SKM-1 treated with dmso at 0.1 percent for 144 hours (cell line): ENCODE measurements around the gene RD3L.
"Not testable (repeated sequence)": the region's sequence is repeated elsewhere in the genome, so short reads cannot be mapped to it uniquely, and the experiment has no call there.

Source experiments
- DNase-seq: peaks from one replicate; lab custom pipeline; 2025; ENCODE audit not compliant: unreplicated experiment; lab: John Stamatoyannopoulos, UW

RD3L gene

DNA sequence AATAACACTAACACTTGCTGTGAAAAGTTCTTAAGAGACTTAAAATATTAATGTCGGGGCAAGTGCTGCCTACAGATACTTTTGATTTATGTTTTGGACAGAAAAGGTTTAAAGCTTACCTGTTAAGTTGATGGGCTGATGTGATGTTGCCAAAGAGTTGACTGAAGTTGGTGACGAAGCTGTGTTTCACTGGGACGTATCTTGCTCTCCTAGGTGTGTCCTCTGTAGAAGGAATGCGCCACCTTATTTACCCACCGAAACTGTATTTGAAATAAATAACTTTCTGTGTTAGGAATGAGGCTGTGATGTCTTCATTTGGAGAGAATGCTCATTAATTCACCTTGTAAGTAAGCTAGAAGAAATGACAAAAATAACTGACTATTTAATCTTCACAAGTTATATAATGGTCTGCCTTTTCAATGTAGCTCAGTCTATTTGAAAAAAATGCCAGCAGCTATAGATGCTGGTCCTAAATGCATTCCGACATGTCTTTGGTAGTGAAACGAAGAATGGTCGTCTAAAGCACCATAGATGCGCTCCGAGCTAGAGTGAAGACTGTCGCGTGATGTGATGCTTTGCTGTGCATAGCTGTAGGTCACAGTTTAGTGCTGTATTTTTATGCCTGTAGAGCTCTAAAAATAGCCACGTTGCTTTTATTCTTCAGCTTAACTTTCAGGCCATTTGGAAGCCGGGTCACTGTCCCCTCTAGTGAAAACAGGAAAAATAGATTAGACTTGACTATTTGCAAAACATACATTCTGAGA lies at the start of gene RD3L:
Gene RD3L (minus strand): TSS at position 557 of the 764 bp plus-strand sequence. CDS start 834 bp downstream, outside the sequence.
- DNase-seq = no peak

DNA sequence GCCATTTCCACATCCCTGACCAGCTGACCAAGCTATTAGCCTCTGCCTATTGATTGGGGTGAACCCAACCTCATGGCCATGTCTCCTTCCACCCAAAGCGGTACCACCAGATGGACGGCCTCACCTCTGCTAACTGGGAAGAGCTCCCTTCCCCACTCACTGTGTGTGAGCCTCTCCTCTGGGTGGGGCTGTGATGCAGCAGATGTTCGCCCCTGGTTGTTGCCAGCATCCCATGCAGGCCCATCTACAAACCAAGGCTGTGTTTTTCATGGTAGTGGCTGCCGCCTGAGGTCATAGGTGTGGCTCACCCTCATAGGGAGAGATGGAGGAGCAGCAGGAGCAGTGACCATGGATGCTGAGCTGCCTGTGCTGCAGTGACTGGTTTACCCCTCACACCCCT lies 47.6 kb upstream of the RD3L start:
- DNase-seq = no peak

DNA sequence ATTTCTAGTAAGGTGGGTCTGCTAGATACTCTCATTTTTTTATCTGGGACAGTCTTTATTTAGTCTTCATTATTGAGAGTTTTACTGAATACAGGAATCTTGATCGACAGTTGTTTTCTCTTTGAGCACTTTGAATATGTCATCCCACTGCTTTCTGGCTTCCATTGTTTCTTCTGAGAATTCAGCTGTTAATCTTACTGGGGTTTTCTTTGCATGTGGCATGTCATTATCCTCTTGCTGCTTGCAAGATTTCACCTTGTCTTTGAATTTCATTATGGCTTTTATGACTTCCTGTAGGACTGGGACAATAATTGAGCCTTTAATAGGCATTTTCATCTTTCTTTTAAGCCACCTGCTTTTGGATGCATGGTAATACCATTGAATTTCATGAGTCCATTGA lies 46.7 kb upstream of the RD3L start:
- no peak for DNase-seq

DNA sequence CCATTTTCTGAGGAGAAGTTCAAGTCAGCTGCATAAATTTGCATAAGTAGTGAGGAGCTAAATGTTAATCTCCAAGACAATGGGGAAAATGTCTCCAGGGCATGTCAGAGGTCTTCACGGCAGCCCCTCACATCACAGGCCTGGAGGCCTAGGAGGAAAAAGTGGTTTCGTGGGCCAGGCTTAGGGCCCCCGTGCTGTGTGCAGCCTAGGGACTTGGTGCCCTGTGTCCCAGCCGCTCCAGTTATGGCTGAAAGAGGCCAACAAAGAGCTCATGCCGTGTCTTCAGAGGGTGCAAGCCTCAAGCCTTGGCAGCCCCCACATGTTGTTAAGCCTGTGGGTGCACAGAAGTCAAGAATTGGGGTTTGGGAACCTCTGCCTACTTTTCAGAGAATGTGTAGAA lies 41.9 kb upstream of the RD3L start:
- no peak for DNase-seq

DNA sequence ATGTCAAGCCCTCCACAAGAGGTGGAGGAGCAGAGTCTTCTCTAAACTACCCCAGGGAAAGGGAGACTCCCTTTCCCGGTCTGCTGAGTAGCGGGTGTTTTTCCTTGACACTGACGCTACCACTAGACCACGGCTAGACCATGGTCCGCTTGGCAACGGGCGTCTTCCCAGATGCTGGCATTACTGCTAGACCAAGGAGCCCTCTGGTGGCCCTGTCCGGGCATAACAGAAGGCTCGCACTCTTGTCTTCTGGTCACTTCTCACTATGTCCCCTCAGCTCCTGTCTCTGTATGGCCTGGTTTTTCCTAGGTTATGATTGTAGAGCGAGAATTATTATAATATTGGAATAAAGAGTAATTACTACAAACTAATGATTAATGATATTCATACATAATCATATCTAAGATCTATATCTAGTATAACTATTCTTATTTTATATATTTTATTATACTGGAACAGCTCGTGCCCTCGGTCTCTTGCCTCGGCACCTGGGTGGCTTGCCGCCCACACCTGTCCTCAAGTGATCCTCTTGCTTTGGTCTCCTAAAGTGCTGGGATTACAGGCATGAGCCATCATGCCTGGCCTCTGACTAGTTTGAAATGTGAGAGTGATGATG lies 38.4 kb upstream of the RD3L start:
- DNase-seq = not testable (repeated sequence)

DNA sequence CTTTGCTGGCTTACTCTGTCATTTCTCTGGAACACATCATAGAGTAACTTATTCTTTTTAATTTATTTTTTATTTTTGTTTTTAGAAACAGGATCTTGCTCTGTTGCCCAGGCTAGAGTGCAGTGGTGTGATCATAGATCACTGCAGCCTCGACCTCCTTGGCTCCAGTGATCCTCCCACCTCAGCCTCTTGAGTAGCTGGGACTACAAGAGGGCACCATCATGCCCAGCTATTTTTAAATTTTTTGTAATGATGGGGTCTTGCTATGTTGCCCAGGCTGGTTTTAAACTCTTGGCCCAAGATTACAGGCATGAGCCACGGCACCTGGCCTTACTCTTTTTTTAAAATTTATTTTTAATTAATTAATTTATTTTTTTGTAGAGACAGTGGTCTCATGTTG lies 32.2 kb upstream of the RD3L start:
- DNase-seq = no peak

DNA sequence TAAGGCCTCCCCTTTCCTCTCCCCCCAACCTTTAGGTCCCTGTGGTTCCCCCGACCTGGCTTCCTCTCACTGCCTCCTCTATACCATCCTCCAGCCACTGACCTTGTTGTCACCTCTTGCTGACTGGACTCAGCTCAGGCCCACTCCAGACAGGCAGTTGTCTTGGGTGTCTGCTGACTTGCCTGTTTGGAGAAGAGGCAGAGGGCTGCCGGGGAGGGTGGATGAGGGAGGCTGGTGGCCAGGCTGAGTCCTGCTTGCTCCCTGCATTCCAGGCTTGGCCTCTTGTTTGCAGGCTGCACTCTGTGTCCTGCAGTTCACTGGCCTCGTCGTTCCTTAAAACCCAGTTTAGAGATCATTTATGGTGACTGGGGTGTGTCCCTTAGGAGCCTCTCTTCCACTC lies 31.0 kb upstream of the RD3L start:
- DNase-seq = no peak

DNA sequence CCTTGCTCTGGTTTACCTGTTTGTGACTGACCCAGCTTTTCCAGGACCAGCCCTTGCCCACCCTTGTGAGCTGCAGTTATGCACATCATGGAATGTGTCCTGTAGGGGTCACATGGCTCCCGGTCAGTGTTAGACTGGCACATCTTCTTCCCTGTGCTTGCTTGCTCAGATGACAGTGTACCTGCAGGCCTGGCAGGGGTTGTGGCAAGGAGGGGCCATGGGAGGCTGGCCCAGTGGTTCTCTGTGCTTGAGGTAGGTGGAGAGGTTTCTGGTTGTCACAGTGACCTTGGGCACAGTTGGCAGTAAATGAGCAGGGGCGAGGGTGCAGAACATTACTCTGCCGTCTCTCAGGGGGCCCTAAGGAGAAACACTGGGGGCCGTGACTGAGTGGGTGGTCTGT lies 27.6 kb upstream of the RD3L start:
- no peak for DNase-seq

DNA sequence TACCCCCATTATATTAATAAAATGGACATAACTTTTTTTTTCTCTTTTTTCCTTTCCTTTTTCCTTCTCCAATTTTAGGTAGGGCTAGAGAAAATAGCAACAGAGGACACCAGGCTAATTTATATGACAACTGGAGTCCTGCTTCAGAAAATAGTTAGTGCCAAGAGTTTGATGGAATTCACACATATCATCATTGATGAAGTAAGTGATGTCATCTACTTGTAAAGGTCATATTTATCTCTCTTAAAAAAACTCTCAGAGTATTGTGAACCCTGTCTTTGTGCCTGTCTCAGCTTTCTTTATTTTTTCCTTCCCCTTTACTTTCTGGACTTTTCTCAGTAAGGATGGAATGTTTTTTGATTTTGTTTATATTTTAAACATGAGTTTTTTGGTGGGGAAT lies 24.3 kb upstream of the RD3L start:
- no peak for DNase-seq

DNA sequence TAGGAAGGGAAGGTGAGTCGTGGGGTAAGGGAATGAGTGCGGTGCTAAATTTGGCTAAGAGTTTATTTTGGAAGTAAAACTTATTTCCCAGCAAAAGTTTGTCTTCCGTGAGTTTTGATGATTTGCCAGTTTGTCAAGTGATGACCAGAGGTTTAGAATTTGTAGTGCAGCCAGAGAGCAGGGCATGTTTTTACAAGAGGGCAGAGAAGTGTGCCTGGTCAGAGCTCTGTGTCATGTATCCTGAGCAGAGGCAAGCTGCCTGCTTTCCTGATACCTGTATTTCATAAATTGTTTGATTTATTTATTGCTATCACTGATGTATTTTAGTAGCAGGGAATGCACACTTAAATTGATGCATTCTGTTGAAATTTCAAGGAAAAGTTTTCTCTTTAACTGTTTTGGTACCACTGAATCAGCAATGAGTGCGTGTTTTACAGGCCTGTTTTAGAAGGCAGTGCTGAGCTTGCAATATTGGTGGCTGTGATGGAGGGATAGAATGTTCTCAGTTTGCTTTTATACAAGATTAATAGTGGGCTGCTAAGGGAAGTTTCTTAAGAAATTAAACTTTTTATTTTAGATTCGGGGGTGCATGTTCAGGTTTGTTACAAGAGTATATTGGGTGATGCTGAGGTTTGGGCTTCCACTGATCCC lies 19.7 kb upstream of the RD3L start:
- no peak for DNase-seq

DNA sequence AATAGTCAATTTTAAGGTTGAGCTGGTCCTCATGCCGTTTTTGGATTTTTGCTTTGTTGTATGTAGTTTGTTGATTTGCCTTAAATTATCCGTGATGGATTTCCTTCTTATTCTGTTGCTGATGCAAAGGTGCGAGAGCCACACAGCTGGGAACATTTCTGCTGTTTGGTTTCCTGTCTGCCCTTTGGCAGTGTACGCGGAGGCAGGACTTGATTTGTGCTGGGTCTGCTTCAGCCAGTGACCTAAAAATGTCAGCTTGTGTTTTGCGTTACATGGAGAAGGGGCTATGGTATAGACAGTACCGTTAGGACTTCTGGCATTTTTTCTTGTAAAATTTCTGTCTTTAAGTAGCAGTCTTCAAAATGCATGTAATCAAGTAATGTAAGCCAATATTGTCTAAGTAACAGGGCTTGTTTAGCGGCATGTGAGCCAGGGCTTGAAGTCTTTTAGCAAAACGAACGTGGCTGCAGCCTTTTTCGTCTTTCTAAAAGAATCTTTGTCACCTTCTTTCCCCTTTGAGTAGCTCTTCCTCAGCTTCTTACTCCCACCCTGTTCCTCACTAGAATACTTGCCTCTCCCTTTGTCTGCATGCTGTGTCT lies 18.2 kb upstream of the RD3L start:
- DNase-seq = no peak

DNA sequence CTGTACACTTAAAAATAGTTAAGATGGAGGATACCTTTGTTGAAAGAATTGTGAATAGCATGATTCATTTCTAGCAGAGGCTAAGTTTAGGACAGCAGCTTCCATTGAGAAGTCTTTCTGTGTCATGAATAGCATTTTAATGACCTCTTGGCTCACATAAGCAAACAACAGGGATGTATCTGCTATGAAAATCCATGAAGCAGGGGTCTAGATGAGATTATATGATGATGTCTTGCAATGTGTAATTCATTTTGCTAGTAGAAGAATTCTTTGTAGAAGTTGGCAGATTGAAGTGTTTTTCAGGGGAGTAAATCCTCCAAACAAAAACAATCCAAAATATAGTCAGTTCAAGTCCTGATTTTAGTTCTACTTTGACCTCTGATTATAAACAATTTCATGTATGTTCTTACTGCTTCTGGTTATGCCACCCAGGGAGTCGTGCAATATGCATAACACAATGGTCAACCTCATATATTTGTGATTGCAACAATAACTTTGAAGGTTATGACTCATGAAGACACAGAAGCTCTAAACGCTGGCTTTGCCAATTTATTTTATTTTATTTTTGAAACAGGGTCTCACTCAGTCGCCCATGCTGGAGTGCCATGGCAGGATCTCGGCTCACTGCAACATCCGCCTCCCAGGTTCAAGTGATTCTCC lies 6.9 kb upstream of the RD3L start:
- no peak for DNase-seq

DNA sequence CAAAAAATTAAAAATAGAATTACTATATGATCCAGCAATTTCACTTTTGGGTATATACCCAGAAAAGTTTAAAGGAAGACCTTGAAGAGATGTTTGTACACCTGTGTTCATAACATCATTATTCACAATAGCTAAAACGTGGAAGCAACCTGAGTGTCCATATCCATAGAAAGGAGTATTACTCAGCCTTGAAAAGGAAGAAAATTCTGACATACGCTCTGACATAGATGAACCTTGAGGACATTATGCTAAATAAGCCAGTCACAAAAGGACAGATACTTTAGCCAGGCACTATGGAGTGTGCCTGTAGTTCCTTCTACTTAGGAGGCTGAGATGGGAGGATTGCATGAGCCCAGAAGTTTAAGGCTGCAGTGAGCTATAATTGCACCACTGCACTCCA lies 6.1 kb upstream of the RD3L start:
- no peak for DNase-seq

DNA sequence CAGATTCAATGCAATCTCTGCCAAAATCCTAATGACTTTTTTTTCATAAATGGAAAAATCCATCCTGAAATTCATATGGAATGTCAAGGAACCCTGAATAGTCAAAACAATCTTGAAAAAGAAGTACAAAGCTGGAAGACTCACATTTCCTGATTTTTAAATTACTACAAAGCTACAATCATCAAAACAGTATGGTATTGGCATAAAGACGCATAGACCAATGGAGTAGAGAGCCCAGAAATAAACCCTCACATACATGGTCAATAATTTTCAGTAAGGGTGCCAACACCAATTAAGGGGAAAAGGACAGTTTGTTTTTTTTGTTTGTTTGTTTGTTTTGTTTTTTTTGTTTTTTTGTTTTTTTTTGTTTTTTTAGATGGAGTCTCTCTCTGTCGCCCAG lies 4.6 kb upstream of the RD3L start:
- no peak for DNase-seq

DNA sequence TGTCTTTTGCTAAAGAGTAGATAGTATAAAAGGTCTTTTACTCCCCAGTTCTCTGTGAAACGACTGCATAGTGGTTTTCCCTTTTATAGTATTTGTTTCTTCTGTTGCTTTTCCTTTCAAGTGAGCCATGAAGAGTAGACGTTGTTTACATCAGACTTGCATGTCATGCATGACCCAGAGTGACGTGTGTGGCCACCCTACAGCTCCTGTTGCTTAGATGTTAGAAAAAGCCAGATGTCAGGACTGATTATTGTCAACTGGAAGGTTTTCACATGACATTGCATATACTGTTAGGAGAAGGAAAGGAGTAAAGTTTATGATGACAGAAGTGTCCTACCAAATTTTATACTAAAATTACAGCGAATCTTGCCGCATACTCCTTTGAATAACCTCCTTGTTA lies 1.3 kb upstream of the RD3L start:
- no peak for DNase-seq

DNA sequence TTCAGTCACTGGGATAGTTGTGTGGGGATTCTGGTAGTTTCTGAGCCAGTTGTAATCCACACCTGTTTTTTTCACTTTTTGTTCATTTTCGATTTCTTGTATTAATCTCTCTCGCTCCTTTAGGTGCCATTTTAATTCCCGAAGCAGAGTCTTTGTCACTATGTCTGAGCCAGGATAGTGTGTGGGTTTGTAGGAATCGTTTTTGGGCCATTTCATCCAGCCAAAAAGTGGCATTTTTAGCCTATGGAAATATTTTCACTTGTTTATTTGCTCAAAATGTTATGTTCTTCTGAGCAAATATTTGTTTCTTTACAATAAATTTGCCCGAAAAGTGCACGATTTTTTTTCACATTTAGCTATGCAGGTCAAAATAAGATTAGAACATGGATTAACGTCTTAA lies 867 bp downstream of the RD3L start:
- DNase-seq = no peak

DNA sequence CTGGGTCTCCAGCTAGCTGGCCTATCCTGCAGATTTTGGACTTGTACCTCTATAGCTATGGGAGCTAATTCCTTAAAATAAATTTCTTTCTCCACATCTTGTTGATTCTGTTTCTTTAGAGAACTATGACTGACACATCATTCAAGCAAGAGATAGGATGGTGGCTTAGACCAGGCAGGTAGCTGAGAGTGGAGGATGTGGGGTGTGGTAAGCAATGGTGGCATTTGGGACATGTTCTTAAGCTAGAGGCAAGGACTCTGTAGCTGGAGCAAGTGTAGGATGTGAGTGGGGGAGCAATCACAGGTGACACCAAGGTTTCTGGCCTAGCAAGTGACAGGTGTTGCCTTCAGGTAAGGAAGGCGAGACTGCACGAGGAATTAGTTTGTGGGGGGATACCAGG lies 7.2 kb downstream of the RD3L start:
- no peak for DNase-seq

DNA sequence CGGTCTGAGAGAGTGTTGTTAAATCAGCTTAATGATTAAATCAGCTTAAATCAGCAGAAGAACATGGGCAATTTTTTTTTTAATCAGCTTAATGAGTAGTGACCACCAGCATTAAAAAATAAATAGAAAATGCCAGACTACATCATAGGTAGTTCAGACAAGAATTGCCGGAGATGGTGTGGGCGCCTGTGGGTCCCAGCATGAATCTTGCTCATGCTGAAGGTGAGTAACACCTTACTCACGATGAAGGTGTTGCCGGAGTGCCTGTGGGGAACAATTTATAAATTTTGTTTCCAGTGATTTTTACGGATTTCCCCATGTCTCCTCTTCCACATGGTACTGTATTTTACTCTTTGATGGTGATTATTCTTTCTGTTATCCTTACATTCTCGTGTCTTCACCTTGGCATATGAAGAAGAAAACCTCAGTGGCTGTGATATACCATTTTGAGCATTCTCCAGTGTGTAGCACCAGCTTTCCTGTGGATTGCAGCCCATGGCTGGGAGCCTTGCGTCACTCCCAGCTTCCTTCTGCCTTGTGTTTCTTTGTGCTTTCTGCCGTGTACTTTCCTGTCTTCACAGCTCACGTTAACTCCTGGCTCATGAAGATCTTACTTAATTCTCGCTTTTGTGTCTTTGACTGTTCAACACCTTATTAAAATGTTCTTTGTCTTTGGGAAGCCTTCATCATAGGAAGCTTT lies 9.4 kb downstream of the RD3L start:
- DNase-seq = no peak

DNA sequence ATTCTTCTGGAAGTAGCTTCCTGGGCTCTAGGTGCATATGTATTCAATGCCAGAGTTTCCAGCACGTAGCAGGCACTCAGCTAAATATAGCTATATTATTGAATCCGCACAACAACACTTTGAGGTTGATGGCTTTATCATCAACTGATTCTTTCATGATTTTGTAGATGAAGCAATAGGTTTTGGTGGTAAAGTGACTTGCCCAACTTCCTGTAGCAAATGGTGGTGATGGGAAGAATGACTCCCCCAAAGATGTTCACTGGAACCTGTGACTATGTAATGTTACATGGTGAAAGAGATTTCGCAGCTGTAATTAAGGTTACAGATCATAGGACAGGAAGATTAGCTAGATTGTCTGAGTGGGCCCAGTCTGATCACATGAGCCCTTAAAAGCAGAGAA lies 10.9 kb downstream of the RD3L start:
- peak; percentile 51 for DNase-seq

DNA sequence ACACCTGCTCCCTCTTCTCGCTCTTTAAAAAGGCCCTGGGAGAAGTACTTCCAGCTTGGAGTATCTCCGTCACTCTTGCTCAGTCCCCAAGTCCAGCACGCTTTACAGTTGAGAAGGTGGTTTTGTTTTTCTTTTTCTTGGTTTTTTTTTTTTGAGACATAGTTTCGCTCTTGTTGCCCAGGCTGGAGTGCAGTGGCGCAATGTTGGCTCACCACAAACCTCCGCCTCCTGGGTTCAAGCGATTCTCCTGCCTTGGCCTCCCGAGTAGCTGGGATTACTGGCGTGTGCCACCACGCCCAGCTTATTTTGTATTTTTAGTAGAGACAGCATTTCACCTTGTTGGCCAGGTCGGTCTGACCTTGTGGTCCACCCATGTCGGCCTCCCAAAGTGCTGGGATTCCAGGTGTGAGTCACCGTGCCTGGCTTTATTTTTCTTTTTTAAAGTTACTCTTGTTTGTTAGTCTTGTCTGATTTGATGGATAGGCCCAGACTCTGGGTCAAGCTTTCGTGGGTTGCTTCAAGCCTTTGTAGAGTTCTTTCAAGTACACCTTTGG lies 12.2 kb downstream of the RD3L start:
- DNase-seq = no peak
